ENCODE measurements around the gene KDM6A.
"Not testable (repeated sequence)": the region's sequence is repeated elsewhere in the genome, so short reads cannot be mapped to it uniquely, and the experiment has no call there.

DNA sequence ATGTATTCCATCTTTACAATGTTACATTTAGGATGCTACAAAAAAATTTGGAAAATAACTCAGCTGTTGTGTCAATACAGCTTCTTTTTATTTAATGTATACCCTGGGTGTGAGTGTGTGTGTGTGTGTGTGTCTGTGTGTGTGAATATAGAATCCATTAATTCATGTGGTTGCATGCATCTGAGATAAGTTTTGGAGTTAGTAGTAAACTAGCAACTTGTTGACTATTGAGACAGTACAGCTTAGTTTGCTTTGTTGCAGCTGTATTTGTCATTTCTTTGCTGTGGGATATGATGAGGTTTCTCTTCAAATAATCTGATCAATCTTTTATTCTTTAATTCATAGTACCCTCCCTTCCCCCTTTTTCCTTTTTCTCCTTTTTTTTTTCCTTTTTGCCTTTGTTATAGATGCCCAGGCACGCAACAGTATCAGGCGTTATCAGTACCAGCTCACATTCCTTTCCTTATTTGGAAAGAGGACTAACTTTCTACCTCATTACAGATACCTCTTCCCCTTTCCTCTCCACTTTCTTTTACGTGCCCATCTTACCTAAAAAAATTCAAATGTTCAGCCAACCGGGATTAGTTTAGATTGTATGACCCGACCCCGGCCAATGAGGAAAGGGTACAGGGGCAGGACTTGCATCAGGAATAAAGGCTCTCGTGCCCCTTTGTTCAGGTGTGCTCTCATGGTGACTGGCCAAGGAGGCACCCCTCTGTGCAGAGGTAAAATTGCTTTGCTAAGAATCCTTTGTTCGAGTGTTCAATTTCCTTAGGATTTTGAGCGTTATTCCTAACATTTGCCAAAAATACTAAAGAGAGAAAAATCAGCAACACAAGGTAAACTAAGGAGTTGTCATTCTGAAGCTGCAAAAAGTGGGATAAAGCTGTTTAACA lies 77.7 kb downstream of the KDM6A start:
- TF ChIP-seq EZH2 (IDR thresholded peaks at IDR 0.05; ENCODE audit: borderline replicate concordance, low read depth, low read length, severe bottlenecking); POLR2A (IDR thresholded peaks at IDR 0.05; ENCODE audit: low read depth, low read length); POLR2AphosphoS5 (IDR thresholded peaks at IDR 0.05; ENCODE audit: insufficient read depth, low read depth, low read length); JUN (IDR thresholded peaks at IDR 0.05; ENCODE audit: borderline replicate concordance, insufficient read depth, insufficient read length, low read depth); FOS (IDR thresholded peaks at IDR 0.05; ENCODE audit: borderline replicate concordance, insufficient read depth, low read length); GATA2 (IDR thresholded peaks at IDR 0.05; ENCODE audit: insufficient read depth, insufficient read length, low read depth, low read length): not testable (repeated sequence)
- TF ChIP-seq, protein P1, sequence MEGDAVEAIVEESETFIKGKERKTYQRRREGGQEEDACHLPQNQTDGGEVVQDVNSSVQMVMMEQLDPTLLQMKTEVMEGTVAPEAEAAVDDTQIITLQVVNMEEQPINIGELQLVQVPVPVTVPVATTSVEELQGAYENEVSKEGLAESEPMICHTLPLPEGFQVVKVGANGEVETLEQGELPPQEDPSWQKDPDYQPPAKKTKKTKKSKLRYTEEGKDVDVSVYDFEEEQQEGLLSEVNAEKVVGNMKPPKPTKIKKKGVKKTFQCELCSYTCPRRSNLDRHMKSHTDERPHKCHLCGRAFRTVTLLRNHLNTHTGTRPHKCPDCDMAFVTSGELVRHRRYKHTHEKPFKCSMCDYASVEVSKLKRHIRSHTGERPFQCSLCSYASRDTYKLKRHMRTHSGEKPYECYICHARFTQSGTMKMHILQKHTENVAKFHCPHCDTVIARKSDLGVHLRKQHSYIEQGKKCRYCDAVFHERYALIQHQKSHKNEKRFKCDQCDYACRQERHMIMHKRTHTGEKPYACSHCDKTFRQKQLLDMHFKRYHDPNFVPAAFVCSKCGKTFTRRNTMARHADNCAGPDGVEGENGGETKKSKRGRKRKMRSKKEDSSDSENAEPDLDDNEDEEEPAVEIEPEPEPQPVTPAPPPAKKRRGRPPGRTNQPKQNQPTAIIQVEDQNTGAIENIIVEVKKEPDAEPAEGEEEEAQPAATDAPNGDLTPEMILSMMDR (IDR thresholded peaks at IDR 0.05; ENCODE audit: extremely low read depth in 1 of 2, insufficient read depth in 1 of 2, low read depth in 1 of 2, low read length in 2 of 2) = not testable (repeated sequence)
- TF ChIP-seq, protein P2, sequence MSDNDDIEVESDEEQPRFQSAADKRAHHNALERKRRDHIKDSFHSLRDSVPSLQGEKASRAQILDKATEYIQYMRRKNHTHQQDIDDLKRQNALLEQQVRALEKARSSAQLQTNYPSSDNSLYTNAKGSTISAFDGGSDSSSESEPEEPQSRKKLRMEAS (IDR thresholded peaks at IDR 0.05; ENCODE audit: insufficient read depth, insufficient read length) = not testable (repeated sequence)
